H1 (cell line): ENCODE measurements around the gene AIF1L. TPM values are rescaled to one million over a fixed set of nuclear protein-coding genes. Genes with fewer than 3 reads are reported as not detected.

ENCODE experiments used
- CTCF ChIA-PET: fragments of 300-600 bp; sonication (Branson Sonifier 250); formaldehyde crosslinking; loops from one replicate; lab custom pipeline; 2021; ENCODE audit not compliant: partially characterized antibody; lab: Charles Lee
- POLR2A ChIA-PET: fragments of 300-600 bp; sonication (Branson Sonifier 250); formaldehyde crosslinking; loops from one replicate; lab custom pipeline; 2021; ENCODE audit warnings: inconsistent platforms; ENCODE audit not compliant: partially characterized antibody; lab: Charles Lee
- DNase-seq, 2 experiments: peaks; one replicate each; pipeline versions ENCODE4 v3.0.0 to v3.0.0-alpha.2; 2010 to 2022; ENCODE audit warnings: low spot score in 2 of 2, low read depth in 1 of 2, mixed read lengths in 1 of 2
- FAIRE-seq: peaks from 2 replicates; lab custom pipeline; 2011; peaks lifted over from hg19 to GRCh38; lab: Jason Lieb, UNC
- H2AFZ ChIP-seq: 2 replicates; pipeline ENCODE4 v1.8.1; 2012; ENCODE audit warnings: low read length, inconsistent platforms
- H2AK5ac ChIP-seq: 2 replicates; pipeline ENCODE4 v1.6.1; 2013; ENCODE audit warnings: low read depth, low read length
- H2BK120ac ChIP-seq: replicated peaks from 2 replicates; pipeline ENCODE3; 2013; ENCODE audit warnings: low read depth, low read length, inconsistent platforms
- H2BK12ac ChIP-seq: 2 replicates; pipeline ENCODE4 v1.6.1; 2013; ENCODE audit warnings: low read depth, low read length
- H2BK15ac ChIP-seq: 2 replicates; pipeline ENCODE4 v1.6.1; 2013; ENCODE audit warnings: low read length
- H2BK20ac ChIP-seq: 2 replicates; pipeline ENCODE4 v1.6.1; 2013; ENCODE audit warnings: low read length
- H2BK5ac ChIP-seq: 2 replicates; pipeline ENCODE4 v1.6.1; 2013; ENCODE audit warnings: low read depth, low read length
- H3K14ac ChIP-seq: 2 replicates; pipeline ENCODE4 v1.6.1; 2013; ENCODE audit warnings: inconsistent platforms; ENCODE audit not compliant: insufficient read length
- H3K18ac ChIP-seq: 2 replicates; pipeline ENCODE4 v1.6.1; 2013; ENCODE audit warnings: low read length; ENCODE audit errors: extremely low read depth
- H3K23ac ChIP-seq: 2 replicates; pipeline ENCODE4 v1.6.1; 2013; ENCODE audit warnings: inconsistent platforms; ENCODE audit not compliant: insufficient read length
- H3K23me2 ChIP-seq: 2 replicates; pipeline ENCODE4 v1.6.1; 2013; ENCODE audit warnings: low read depth, low read length
- H3K27ac ChIP-seq: 2 replicates; pipeline ENCODE4 v1.6.1; 2011; ENCODE audit warnings: low read depth, low read length, inconsistent platforms
- H3K27me3 ChIP-seq, 4 experiments: replicated peaks in 1 of 4; 1 replicate in 1 of 4; 2 replicates in 3 of 4; pipeline versions ENCODE4 v1.6.1 to v1.8.1; 2011 to 2013; ENCODE audit warnings: low read length in 3 of 4, mild to moderate bottlenecking in 3 of 4, inconsistent platforms in 2 of 4, mixed read lengths in 2 of 4, moderate library complexity in 1 of 4; ENCODE audit not compliant: control insufficient read depth in 3 of 4, insufficient read depth in 3 of 4; ENCODE audit errors: extremely low read depth in 1 of 4
- H3K36me3 ChIP-seq, 4 experiments: 2 replicates each; pipeline versions ENCODE4 v1.6.1 to v1.8.1; 2011 to 2013; ENCODE audit warnings: mild to moderate bottlenecking in 4 of 4, low read length in 3 of 4, moderate library complexity in 2 of 4, control low read depth in 1 of 4, inconsistent platforms in 1 of 4; ENCODE audit not compliant: insufficient read depth in 4 of 4, control insufficient read depth in 2 of 4
- H3K4ac ChIP-seq: replicated peaks from 2 replicates; pipeline ENCODE3; 2013; ENCODE audit warnings: low read length, low read depth, mixed read lengths, inconsistent platforms; ENCODE audit not compliant: insufficient read length
- H3K4me1 ChIP-seq, 4 experiments: replicated peaks in 1 of 4; 1 replicate in 1 of 4; 2 replicates in 3 of 4; pipeline versions ENCODE4 v1.6.1 to v1.8.1; 2011 to 2013; ENCODE audit warnings: low read length in 3 of 4, inconsistent platforms in 2 of 4, mixed read lengths in 1 of 4; ENCODE audit not compliant: insufficient read depth in 4 of 4, control insufficient read depth in 3 of 4
- H3K4me2 ChIP-seq, 2 experiments: 2 replicates each; pipeline versions ENCODE4 v1.6.1 to v1.8.1; 2011 to 2013; ENCODE audit warnings: low read depth in 2 of 2, low read length in 2 of 2, control low read depth in 1 of 2, inconsistent platforms in 1 of 2, mild to moderate bottlenecking in 1 of 2; ENCODE audit not compliant: insufficient read depth in 1 of 2
- H3K4me3 ChIP-seq, 4 experiments: fragments of 200-600, 300-600 bp in 1 of 4; sonication (generic), shearing (Covaris generic), sonication (Bioruptor Twin) in 1 of 4; 2 replicates each; pipeline versions ENCODE4 v1.5.1 to v1.8.1; 2011 to 2016; ENCODE audit warnings: low read length in 4 of 4, low read depth in 3 of 4, control low read depth in 2 of 4, inconsistent platforms in 2 of 4, mild to moderate bottlenecking in 2 of 4, mixed read lengths in 1 of 4, moderate library complexity in 1 of 4; ENCODE audit not compliant: insufficient read depth in 2 of 4; ENCODE audit errors: extremely low read depth in 1 of 4
- H3K56ac ChIP-seq: replicated peaks from 2 replicates; pipeline ENCODE3; 2013; ENCODE audit warnings: low read depth, mild to moderate bottlenecking, mixed read lengths, low read length, inconsistent platforms; ENCODE audit not compliant: insufficient read length
- H3K79me1 ChIP-seq: 2 replicates; pipeline ENCODE4 v1.6.1; 2013; ENCODE audit warnings: low read depth, low read length, control low read depth
- H3K79me2 ChIP-seq, 2 experiments: 2 replicates each; pipeline versions ENCODE4 v1.6.1 to v1.8.1; 2012 to 2013; ENCODE audit warnings: low read length in 2 of 2, mild to moderate bottlenecking in 2 of 2, inconsistent platforms in 1 of 2; ENCODE audit not compliant: insufficient read depth in 2 of 2, control insufficient read depth in 1 of 2
- H3K9ac ChIP-seq, 4 experiments: replicated peaks in 1 of 4; 1 replicate in 1 of 4; 2 replicates in 3 of 4; pipeline versions ENCODE4 v1.6.1 to v1.8.1; 2011 to 2013; ENCODE audit warnings: low read depth in 3 of 4, low read length in 3 of 4, control low read depth in 2 of 4, mild to moderate bottlenecking in 2 of 4, moderate library complexity in 2 of 4, inconsistent platforms in 1 of 4; ENCODE audit errors: extremely low read depth in 1 of 4
- H3K9me3 ChIP-seq, 2 experiments: 2 replicates each; pipeline versions ENCODE4 v1.6.1 to v1.8.1; 2012 to 2013; ENCODE audit warnings: mild to moderate bottlenecking in 2 of 2, moderate library complexity in 2 of 2, control low read depth in 1 of 2, inconsistent platforms in 1 of 2, low read depth in 1 of 2, low read length in 1 of 2, mixed read lengths in 1 of 2; ENCODE audit not compliant: insufficient read depth in 2 of 2
- H4K20me1 ChIP-seq, 2 experiments: replicated peaks in 1 of 2; 2 replicates each; pipeline versions ENCODE3 to v1.8.1; 2011 to 2013; ENCODE audit warnings: inconsistent platforms in 2 of 2, low read length in 2 of 2, mild to moderate bottlenecking in 1 of 2; ENCODE audit not compliant: insufficient read depth in 2 of 2, control insufficient read depth in 1 of 2
- H4K5ac ChIP-seq: 2 replicates; pipeline ENCODE4 v1.6.1; 2013; ENCODE audit warnings: low read length, low read depth, mixed read lengths, inconsistent platforms; ENCODE audit not compliant: insufficient read length
- H4K8ac ChIP-seq: 2 replicates; pipeline ENCODE4 v1.8.0; 2013; ENCODE audit warnings: mild to moderate bottlenecking, moderate library complexity, low read length, inconsistent platforms; ENCODE audit not compliant: insufficient read depth; ENCODE audit errors: extremely low read depth
- H4K91ac ChIP-seq: replicated peaks from 2 replicates; pipeline ENCODE3; 2013; ENCODE audit warnings: low read length, mixed read lengths, inconsistent platforms; ENCODE audit not compliant: insufficient read length
- BACH1 ChIP-seq: IDR thresholded peaks from 2 replicates; pipeline ENCODE4 v1.6.1; 2012; ENCODE audit warnings: low read length, improper control_type of control experiment
- HDAC2 ChIP-seq, 2 experiments: fragments of 300-600 bp in 1 of 2; sonication (generic) in 1 of 2; IDR thresholded peaks; 2 replicates each; pipeline ENCODE4 v1.6.1; 2011 to 2012; ENCODE audit warnings: low read depth in 2 of 2, low read length in 2 of 2, mild to moderate bottlenecking in 2 of 2, moderate library complexity in 2 of 2, borderline replicate concordance in 1 of 2, inconsistent platforms in 1 of 2
- KDM1A ChIP-seq: fragments of 200-600, 300-600 bp; sonication (generic); IDR thresholded peaks from 2 replicates; pipeline ENCODE4 v1.7.1; 2016; ENCODE audit warnings: mild to moderate bottlenecking, low read length, borderline replicate concordance
- RAD21 ChIP-seq, 2 experiments: IDR thresholded peaks in 1 of 2; conservative IDR thresholded peaks in 1 of 2; 2 replicates each; pipeline ENCODE4 v1.6.1; 2011; ENCODE audit warnings: low read depth in 2 of 2, low read length in 2 of 2, improper control_type of control experiment in 1 of 2, inconsistent platforms in 1 of 2, mild to moderate bottlenecking in 1 of 2, moderate library complexity in 1 of 2
- SAP30 ChIP-seq: fragments of 300-600 bp; sonication (generic); IDR thresholded peaks from 2 replicates; pipeline ENCODE4 v1.7.1; 2012; ENCODE audit warnings: low read length, moderate library complexity, mild to moderate bottlenecking, inconsistent platforms; ENCODE audit not compliant: insufficient read depth, insufficient replicate concordance
- SUZ12 ChIP-seq: fragments of 200-600 bp; sonication (generic); IDR thresholded peaks from 2 replicates; pipeline ENCODE4 v1.6.1; 2012; ENCODE audit warnings: mild to moderate bottlenecking, inconsistent platforms, low read length, moderate library complexity, mixed read lengths
- USF2 ChIP-seq: IDR thresholded peaks from 2 replicates; pipeline ENCODE4 v1.6.1; 2011; ENCODE audit warnings: low read length, improper control_type of control experiment
- WGBS, 2 experiments: shearing (Covaris generic) in 1 of 2; methylation state at CpG; one replicate each; pipeline versions ENCODE4 v1.1.6 to v1.1.7; 2013 to 2015; ENCODE audit warnings: low lambda C conversion rate in 2 of 2, mixed read lengths in 2 of 2, inconsistent platforms in 1 of 2, low coverage in 1 of 2, missing lambda C conversion rate in 1 of 2; ENCODE audit not compliant: insufficient replicate concordance in 2 of 2, insufficient coverage in 1 of 2, insufficient read length in 1 of 2; ENCODE audit errors: extremely low coverage in 1 of 2, missing lambda C conversion rate in 1 of 2; 5-methylcytosine and 5-hydroxymethylcytosine counted together
- polyA plus RNA-seq, 7 experiments: library from polyadenylated mRNA; depleted of rRNA in 3 of 7; stranded (reverse) in 5 of 7; unstranded in 2 of 7; fragments of >200 nt in 5 of 7; fragments of 200-250 nt in 2 of 7; gene quantifications; 1 replicate in 5 of 7; 2 replicates in 1 of 7; 4 replicates in 1 of 7; pipeline versions ENCODE4 v1.2.1 to v1.2.3, GENCODE V29; 2011 to 2013; ENCODE audit warnings: missing spikeins in 2 of 7, mixed read lengths in 2 of 7
- total RNA-seq: library from RNA; stranded (reverse); fragmentation: NEBNext Ultra II Directional; extraction: Animal tissue kit (Norgen Biotek cat#: 25700); gene quantifications from 2 replicates; pipeline ENCODE4 v1.2.1, GENCODE V29; 2021

AIF1L gene
- total and polyA plus RNA-seq, 2 of the 8 experiments (the other 6 are each of a cell fraction or from before 2014, with no cell fraction given): 70.7 to 149 TPM

- Histone ChIP-seq H3K18ac (no peak overlapping the region), H4K8ac (no peak overlapping the region; the same call in 1 of the 2 replicates), H3K14ac (no peak overlapping the region), H4K5ac (no peak overlapping the region), H3K27me3 (no peaks in the 10 kb centered on the region), H4K20me1 (no peaks in the 10 kb centered on the region), H2BK20ac (no peak overlapping the region), H3K23ac (no peak overlapping the region), H3K79me2 (no peaks in the 10 kb centered on the region), H3K4me3 (no peak overlapping the region), H3K4me2 (peak overlapping the region in 1 of 2 experiments; percentile 53; a peak in 2 of 4 replicates), H3K27ac (no peak overlapping the region), H3K4me1 (no peaks in the 10 kb centered on the region), H3K4ac (no peak overlapping the region), H4K91ac (no peak overlapping the region), H2BK120ac (no peak overlapping the region), H3K9me3 (no peaks in the 10 kb centered on the region; a peak in 1 of 4 replicates), H2BK12ac (no peak overlapping the region), H2AFZ (no peak overlapping the region), H2AK5ac (no peak overlapping the region), H3K36me3 (peaks cover 0 to 3% (median 0%) of the 10 kb centered on the region in 4 experiments; a peak in 3 of 8 replicates), H3K56ac (no peak overlapping the region), H3K23me2 (no peaks in the 10 kb centered on the region), H3K9ac (no peak overlapping the region), H3K79me1 (no peaks in the 10 kb centered on the region), H2BK15ac (no peak overlapping the region), H2BK5ac (no peak overlapping the region)
- 23% methylated on average over 34 of the region's 35 CpGs; no CpG with 5 or more reads in 1 of the 2 experiments for WGBS, 2 experiments
- POLR2A ChIA-PET: interaction anchor here (0.7 to 1.4 kb wide), 2 partner anchors 37 to 41 kb away, joined by 3 read pairs; no protein-coding TSS in a partner anchor
- FAIRE-seq: no peak
- peak; percentile 46 to 93 for DNase-seq
- CTCF ChIA-PET: interaction anchor here (0.6 to 6.6 kb wide), 43 partner anchors 10 to 351 kb away, joined by 3 to 156 read pairs (median 5); partner anchors contain the start of gene LAMC3
- TF ChIP-seq RAD21 (IDR thresholded peaks at IDR 0.05 in 1 of 2, conservative IDR thresholded peaks at IDR 0.05 in 1 of 2; ENCODE audit: low read depth in 2 of 2, low read length in 2 of 2) (peak; percentile 90 to 95), SAP30 (no peak), USF2 (no peak), KDM1A (peak; percentile 27; the same call in 1 of the 2 replicates), SUZ12 (no peak), HDAC2 (IDR thresholded peaks at IDR 0.05; ENCODE audit: borderline replicate concordance in 1 of 2, low read depth in 2 of 2, low read length in 2 of 2) (0 out of 4 replicates have a peak, but pooled peaks of 1 of the 2 experiments have one; percentile 24), BACH1 (no peak)
These were observed 49.6 kb upstream of the AIF1L start for GRCh38 chr9:131046581-131047202.
